Measurements from ENCODE around the gene KCNF1.

GRCh38 chr2:10947446-10948187 is 35.9 kb downstream of the KCNF1 start:
- no peak for TF ChIP-seq TAF1 (IDR thresholded peaks at IDR 0.05; ENCODE audit: borderline replicate concordance, insufficient read depth, low read length)
- no peak for TF ChIP-seq POLR2AphosphoS5 (IDR thresholded peaks at IDR 0.05; ENCODE audit: low read depth, low read length)
